Fibroblast of pulmonary artery (primary cell): ENCODE measurements around the gene P2RX1.

Experiments used
- DNase-seq: peaks from one replicate; pipeline ENCODE4 v3.0.0-alpha.2; 2010; ENCODE audit warnings: low read depth
- H3K4me3 ChIP-seq: replicated peaks from 2 replicates; pipeline ENCODE4 v1.5.1; 2011; ENCODE audit warnings: low read depth, mild to moderate bottlenecking, control low read depth, low read length, moderate library complexity
- TF ChIP-seq, protein P1 (sequence below): IDR thresholded peaks from 2 replicates; pipeline ENCODE4 v1.5.1; 2011; ENCODE audit warnings: mild to moderate bottlenecking, control low read depth, low read length, inconsistent platforms; ENCODE audit errors: missing control alignments

Gene P2RX1

DNA sequence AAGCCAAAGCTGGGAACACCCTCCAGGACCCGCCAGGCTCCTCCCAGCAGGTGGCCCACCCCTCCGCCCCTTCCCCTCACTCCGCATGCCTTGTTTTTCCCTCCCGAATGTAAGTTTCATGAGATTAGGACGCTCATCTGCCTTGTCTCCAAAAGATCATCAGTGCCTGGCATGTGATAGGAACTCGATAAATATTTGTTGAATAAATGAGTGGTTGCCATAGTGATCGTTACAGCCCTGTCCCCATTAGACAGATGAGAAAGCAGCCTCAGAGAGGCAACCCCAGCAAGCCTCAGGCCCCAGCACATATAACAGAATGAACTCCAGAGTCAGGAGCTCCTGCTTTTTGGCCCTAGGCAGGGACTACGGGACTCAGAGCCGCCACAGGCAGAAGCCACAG, 28.5 kb downstream of the P2RX1 start:
- no peak overlapping the region for H3K4me3 ChIP-seq
- no peak for DNase-seq
- TF ChIP-seq, protein P1, sequence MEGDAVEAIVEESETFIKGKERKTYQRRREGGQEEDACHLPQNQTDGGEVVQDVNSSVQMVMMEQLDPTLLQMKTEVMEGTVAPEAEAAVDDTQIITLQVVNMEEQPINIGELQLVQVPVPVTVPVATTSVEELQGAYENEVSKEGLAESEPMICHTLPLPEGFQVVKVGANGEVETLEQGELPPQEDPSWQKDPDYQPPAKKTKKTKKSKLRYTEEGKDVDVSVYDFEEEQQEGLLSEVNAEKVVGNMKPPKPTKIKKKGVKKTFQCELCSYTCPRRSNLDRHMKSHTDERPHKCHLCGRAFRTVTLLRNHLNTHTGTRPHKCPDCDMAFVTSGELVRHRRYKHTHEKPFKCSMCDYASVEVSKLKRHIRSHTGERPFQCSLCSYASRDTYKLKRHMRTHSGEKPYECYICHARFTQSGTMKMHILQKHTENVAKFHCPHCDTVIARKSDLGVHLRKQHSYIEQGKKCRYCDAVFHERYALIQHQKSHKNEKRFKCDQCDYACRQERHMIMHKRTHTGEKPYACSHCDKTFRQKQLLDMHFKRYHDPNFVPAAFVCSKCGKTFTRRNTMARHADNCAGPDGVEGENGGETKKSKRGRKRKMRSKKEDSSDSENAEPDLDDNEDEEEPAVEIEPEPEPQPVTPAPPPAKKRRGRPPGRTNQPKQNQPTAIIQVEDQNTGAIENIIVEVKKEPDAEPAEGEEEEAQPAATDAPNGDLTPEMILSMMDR: no peak

DNA sequence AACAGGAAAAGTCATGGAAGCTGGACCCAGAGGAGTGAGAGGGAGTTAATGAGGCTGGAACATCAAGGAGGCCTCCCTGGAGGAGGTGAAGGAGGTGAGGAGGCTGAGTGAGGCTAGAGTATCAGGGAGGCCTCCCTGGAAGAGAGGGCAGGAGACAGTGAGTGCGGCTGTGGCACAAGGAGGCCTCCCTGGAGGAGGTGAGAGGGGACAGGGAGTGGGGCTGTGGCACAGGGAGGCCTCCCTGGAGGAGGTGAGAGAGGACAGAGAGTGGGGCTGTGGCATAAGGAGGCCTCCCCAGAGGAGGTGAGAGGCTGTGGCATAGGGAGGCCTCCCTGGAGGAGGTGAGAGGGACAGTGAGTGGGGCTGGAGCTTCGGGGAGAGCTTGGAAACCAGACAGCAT, 28.9 kb downstream of the P2RX1 start:
- no peak for DNase-seq
- TF ChIP-seq, protein P1: no peak
- H3K4me3 ChIP-seq: no peak overlapping the region

DNA sequence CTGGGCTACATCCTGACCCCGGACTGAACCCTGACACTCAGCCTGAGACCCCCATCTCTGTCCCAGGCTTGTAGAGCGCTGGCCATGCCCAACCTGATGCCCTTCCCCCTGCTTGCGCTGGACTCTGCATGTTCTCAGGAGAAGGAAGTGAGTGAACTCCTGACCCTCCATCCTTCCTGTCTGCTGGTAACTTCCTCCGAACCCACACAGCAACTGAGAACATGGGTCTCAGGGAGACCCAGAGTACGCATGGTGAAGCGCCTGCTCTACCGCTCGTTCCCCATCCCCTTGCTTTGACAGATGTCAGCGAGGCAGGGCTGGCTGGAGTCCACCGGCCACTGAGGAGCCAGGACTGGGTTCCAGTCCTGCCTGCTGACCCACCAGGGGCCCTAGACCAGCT, 29.5 kb downstream of the P2RX1 start:
- no peak overlapping the region for H3K4me3 ChIP-seq

DNA sequence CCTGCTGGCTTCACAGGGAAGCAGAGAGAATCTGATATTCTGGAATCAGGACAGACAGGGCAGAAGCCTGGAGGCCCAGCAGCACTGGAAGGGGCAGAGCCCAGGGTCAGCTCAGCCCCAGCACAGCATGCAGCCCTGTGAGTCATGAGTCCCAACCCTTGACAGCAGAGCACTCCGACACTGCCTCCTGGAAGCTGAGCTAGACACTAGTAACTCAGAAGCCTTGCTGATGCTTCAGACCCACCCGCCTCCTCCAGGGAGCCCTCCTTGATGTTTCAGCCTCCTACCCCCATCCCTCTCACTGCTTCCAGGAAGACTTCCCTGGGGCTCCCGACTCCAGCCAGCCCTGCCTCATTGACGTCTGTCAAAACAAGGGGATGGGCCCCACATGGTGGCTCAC, 30.3 kb downstream of the P2RX1 start:
- TF ChIP-seq, protein P1: no peak
- DNase-seq: peak; percentile 66
- no peak overlapping the region for H3K4me3 ChIP-seq

More for the DNA sequence above, 29.5 kb downstream of the P2RX1 start:
- DNase-seq: no peak
- TF ChIP-seq, protein P1: no peak

DNA sequence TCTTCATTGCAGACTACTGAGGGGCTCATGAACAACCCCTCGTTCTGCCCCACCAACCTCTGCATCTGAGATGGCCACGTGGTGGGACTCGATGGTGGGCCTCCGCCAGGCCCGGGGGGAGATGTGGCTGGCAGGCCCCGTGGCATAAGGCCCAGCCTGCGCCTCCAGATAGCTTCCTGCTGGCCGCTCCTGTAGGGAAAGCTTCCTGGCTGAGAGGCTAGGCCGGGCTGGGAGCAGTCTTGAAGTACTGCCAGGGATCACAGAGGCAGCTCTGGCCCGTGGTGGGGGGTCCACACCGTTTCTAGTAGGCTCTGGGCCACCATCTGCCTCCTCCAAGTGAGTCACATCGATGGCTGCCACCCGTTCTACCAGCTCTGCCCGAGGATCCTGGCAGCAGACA, 31.0 kb downstream of the P2RX1 start:
- TF ChIP-seq, protein P1: no peak
- no peak for DNase-seq
- H3K4me3 ChIP-seq: no peak overlapping the region

DNA sequence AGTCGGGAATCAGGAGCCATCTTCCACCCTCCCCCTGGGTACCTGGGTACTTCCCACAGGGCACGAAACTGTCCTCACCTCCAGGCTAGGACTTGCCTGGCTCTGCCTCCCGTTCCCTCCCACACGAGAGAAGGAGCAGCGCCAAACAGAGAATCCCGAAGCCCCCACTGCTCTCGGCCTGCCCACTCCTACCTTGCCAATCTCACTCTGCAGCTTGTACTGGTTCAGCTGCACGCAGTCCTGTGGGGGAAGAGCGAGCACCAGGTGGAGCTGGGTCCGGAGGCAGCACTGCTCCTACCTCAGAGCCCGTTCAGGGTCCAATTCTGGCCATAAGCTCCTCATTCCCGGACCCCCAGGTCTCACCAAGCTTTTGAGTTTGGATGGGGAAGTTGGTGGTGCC, 32.1 kb downstream of the P2RX1 start:
- TF ChIP-seq, protein P1: no peak
- H3K4me3 ChIP-seq: no peak overlapping the region

DNA sequence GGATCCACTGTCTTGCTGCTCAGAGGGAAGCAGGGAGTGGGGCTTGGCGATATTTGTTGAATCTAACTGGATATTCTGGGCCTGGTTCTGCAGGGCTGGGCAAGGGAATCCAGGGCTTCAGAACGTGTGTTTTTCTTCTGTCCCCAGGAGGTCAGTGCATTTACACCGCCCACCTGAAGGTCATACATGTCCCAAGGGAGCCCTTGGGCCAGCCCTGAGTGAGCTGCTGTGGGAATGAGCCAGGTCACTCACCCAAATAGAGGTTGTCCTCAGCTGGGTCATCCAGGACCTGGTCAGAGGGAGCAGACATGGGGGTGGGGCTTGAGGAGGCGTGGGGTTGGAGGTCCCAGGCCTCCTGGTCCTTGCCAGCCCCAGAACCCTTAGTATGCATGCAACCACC, 34.0 kb downstream of the P2RX1 start:
- no peak for DNase-seq
- no peak overlapping the region for H3K4me3 ChIP-seq
- TF ChIP-seq, protein P1: no peak

More for the DNA sequence above, 32.1 kb downstream of the P2RX1 start:
- DNase-seq: no peak
